HG03571 (cell line): ENCODE measurements around the gene C1orf35.
A peak's percentile ranks its signal among the peaks of the same experiment; 100 is the strongest.

Experiments used
- ATAC-seq: cut with Tn5 transposase; IDR thresholded peaks from one replicate; pipeline ENCODE4 v1.9.1; 2021; ENCODE audit not compliant: unreplicated experiment

The C1orf35 gene

GRCh38 chr1:228102791-228103620, at the start of gene C1orf35:
C1orf35 (minus strand) TSS chr1:228103325; CDS start chr1:228103227, 98 bp downstream.
- peak; percentile 64 for ATAC-seq

- no peak for ATAC-seq
Measured at GRCh38 chr1:228152918-228153258, 49.8 kb upstream of the C1orf35 start.

GRCh38 chr1:228152097-228152917, 49.2 kb upstream of the C1orf35 start:
- ATAC-seq = no peak

GRCh38 chr1:228151180-228151925, 48.2 kb upstream of the C1orf35 start:
- ATAC-seq = no peak

GRCh38 chr1:228150461-228151179, 47.5 kb upstream of the C1orf35 start:
- no peak for ATAC-seq

GRCh38 chr1:228150120-228150460, 47.0 kb upstream of the C1orf35 start:
- ATAC-seq = no peak

GRCh38 chr1:228149406-228150119, 46.4 kb upstream of the C1orf35 start, which contains the start of gene GJC2:
GJC2 (plus strand) TSS chr1:228149930; CDS start chr1:228157759, 7,829 bp downstream.
- no peak for ATAC-seq

GRCh38 chr1:228148935-228149405, 45.8 kb upstream of the C1orf35 start:
- no peak for ATAC-seq

- no peak for ATAC-seq
Measured at GRCh38 chr1:228148196-228148861, 45.2 kb upstream of the C1orf35 start.

- ATAC-seq = no peak
Measured at GRCh38 chr1:228147768-228148167, 44.6 kb upstream of the C1orf35 start.

- no peak for ATAC-seq
Measured at GRCh38 chr1:228147151-228147693, 44.1 kb upstream of the C1orf35 start.

- ATAC-seq = no peak
Measured at GRCh38 chr1:228146417-228147150, 43.5 kb upstream of the C1orf35 start.

- ATAC-seq = no peak
Measured at GRCh38 chr1:228145463-228146416, 42.6 kb upstream of the C1orf35 start.

- ATAC-seq = no peak
Measured at GRCh38 chr1:228144993-228145343, 41.8 kb upstream of the C1orf35 start.

GRCh38 chr1:228144193-228144992, 41.3 kb upstream of the C1orf35 start:
- no peak for ATAC-seq

GRCh38 chr1:228143480-228144192, 40.5 kb upstream of the C1orf35 start:
- no peak for ATAC-seq
